Transverse colon (tissue), 3 donors: ENCODE data around the gene SLC51A.

Experiments used
- CTCF ChIP-seq, 5 experiments: fragments of 200-600 bp in 3 of 5; fragments of 450-650 bp in 2 of 5; sonication (generic) in 3 of 5; IDR thresholded peaks; 1 replicate in 2 of 5; 2 replicates in 3 of 5; pipeline ENCODE4 v1.5.1; 2016 to 2017; ENCODE audit warnings: antibody characterized with exemption in 5 of 5, inconsistent platforms in 3 of 5, mild to moderate bottlenecking in 2 of 5, moderate library complexity in 1 of 5
- EP300 ChIP-seq: sonication (generic); formaldehyde crosslinking; IDR thresholded peaks from one replicate; pipeline ENCODE4 v1.6.1; 2017; ENCODE audit warnings: antibody characterized with exemption, low read depth
- POLR2A ChIP-seq: fragments of 450-650 bp; IDR thresholded peaks from one replicate; pipeline ENCODE4 v1.6.1; 2016; ENCODE audit warnings: antibody characterized with exemption, mild to moderate bottlenecking, moderate library complexity

GRCh38 chr3:196237203-196237602 lies 20.9 kb downstream of the SLC51A start:
- TF ChIP-seq POLR2A = no peak
- no peak for TF ChIP-seq EP300
- no peak for TF ChIP-seq CTCF (IDR thresholded peaks at IDR 0.05)
